GM10847 (cell line): Measurements from ENCODE around the gene PDGFD.

Experiments used
- POLR2A ChIP-seq: IDR thresholded peaks from 2 replicates; pipeline ENCODE4 v1.6.1; 2011; ENCODE audit not compliant: insufficient read length; ENCODE audit errors: extremely low read depth

PDGFD gene

DNA sequence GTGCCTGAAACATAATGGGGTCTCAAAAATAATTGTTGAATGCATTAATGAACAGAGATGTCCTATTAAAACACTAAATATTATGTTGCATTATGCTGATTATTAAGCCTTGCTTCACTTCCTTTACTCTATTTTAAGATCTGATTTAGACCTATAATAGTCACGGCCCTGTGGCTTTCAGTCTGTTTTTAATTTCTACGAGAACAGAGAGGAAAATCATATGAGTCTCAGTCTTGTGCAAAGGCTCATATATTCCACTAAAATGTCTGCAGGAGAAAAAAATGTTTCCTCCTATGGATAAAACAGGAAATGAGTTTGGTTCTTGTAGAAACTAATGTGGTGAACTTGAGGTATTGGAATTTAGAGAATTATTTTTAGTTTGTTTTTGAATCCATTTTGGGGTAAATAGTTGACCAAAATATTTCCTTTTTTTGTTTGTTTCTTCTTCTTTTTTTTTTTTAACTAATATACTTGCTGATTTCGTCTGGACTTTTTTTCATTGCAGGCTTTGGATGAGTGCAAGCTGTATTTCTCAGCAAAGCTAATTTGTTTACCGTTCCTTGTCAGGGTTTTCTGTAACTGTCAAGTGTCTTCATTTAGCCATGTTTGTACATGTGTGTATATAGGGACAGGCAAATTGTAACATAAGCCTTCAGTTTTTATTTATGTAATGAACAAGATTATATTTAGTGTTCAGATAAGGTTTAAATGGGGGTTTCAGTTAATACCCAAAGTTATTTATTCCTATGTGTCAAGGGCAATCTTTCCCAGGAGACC lies 266.6 kb downstream of the PDGFD start:
- no peak for TF ChIP-seq POLR2A

DNA sequence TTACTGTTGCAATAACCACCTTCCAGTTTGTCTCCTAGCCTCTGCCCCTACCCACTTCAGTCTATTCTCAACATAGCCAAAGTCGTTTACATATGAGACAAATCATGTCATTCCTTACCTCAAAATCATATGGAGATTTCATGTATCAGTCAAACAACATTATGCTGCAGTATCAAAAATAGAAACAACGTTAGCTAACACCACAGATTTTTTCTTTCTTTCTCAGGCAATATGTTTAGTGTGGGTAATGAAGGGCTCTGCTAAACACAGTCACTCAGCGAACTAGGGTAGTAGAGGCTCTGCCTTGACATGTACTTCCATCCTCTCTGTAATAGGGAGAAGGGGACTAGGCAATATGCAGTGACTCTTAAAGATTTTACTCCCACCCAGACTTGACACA lies 268.8 kb downstream of the PDGFD start:
- no peak for TF ChIP-seq POLR2A

DNA sequence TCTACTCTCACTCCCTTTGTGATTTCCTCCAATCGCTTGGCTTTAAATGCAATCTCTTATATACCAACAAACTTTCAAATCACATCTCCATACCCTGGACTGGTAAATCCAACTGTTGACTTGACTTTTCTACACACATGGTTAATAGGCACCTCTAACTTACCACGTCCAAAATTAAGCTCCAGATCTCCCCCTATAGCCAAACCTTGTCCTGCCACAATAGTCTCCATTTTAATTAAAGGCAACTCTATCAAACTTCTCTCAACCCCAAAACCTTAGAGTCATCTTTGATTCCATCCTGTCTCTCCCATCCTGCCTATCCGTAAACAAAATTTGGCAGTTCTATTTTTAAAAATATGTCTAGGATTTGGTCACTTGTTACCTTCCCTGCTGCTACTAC lies 269.3 kb downstream of the PDGFD start:
- TF ChIP-seq POLR2A: no peak

DNA sequence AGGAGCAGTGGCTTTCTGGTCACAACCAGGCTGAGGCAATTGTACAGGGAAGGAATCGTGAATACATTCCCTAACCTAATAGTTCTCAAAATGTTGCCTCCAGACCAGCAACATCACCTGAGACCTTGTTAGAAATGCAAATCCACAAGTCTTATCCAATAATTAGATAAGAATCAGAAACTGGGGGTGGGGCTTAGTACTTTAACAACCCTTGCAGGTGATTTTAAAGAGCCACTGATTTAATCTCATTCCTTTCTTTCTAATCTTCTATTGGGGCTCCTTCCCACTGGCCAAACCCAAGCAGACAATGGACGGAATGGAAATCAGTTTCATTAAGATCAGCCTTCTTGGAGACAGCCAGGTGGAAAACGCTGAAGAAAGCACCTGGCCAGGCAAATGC lies 269.9 kb downstream of the PDGFD start:
- TF ChIP-seq POLR2A: no peak

DNA sequence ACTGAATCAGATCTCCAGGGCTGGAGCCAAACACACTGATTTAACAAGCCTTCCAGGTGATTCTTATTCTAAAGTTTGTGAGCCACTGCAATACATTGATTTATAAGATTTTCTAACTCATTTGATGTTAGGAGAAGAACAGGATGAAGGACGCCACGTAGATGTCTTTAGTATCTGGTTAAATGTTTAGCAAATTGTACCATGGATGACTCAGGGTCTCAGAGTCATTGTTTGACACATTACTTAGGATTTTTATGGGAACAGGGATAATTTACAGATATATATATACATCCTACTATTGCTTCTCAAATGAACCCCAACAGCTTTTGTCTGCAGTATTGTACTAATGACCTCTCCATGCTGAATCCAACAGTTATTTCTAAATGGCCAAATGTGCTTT lies 270.6 kb downstream of the PDGFD start:
- TF ChIP-seq POLR2A: no peak

DNA sequence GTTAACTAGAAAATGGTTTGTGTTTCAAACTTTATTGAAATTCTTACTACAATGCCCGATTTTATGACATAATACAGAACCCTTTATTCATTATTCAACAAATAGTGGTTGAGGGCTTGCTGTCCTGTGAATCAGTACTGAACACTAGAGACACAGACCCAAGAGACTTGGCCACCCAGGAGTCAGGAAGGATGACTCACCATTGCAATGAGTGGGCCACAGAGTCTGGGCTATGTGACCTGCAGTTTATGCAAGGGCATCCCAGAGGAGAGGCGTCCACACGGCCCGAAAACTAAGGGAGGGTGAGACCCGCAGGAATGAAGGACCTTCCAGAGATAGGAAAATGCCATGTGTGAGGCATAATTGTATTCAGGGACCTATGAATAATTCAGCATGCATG lies 271.3 kb downstream of the PDGFD start:
- TF ChIP-seq POLR2A: no peak

DNA sequence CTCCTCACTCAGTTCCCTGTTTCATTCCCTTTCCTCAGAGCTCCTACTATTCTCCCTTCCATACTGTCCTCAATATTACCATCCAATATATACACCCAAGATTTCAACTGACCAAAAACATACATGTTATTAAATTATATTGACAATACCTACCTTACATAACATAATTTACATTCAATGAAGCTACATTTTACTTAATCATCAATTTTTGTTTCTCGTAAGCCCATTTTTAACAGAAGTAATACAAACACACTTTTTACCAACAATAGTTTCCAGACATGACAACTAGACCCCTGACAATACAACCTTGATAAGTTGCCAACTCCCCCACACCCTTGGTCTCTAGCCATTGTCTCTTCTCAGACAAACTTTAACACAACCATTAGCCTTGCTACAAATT lies 273.3 kb downstream of the PDGFD start:
- no peak for TF ChIP-seq POLR2A

DNA sequence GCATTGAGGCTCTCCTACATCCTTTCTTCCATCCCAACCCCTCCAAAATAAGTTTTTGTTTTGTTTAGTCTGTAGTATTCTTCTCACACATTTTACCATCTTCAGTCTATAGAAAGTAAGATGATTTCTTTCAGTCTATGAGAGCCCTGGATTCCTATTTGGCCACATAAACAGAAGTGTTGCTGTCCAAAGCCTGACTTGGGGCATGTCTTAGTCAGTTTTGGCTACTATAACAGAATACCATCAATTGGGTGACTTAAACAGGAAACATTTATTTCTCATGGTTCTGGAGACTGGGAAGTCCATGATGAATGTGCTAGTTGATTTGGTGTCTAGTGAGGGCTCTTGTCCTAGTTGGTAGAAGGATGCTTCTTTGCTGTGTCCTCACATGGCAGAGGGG lies 274.3 kb downstream of the PDGFD start:
- no peak for TF ChIP-seq POLR2A

DNA sequence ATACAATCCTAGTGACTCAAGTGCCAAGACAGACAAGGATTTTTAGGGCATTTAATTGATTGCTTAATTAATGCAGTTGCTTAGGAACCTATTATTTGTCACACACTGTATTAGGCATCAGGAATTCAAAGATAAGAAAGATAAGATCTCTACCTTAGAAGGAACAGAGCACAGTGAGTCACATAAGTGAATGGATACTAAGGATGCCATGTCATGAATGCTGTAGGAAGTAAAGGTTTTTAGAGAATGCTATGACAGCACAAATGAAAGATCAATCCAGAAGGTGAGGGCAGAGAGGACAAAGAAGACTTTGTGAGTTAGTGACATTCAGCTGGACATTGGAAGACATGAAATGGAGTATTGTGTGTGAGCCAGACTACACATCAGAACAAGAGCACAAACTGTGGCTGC lies 275.4 kb downstream of the PDGFD start:
- no peak for TF ChIP-seq POLR2A

DNA sequence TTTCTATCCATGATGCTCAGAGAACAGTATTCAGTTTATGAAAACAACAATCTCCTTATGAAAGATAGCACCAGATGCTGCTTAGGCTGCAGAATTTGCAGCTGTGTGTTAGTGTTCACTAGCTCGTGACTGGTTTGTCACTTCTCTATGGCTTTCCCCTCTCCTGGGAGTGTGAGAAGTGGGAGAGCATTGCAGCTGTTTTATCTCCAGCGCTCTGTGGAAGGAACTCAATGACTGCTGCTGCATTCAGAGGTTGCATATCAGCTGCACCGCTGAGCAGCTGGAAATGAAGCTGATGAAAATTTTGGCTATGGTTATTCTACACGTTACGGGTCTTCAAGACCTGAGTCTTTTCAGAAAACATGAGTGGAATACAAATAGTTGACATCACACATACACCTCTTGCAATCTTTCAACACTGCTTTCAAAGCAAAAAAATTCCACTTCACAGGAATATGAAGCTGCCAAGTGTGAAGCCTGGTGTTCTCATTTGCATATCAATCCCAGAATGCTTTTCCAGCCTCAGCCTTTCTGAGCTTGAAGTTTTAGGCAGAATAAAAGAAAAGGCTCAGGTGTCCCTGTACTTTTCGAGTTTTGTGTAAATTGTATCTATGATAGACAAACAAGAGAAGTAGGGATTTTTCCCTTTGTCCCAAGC lies 276.8 kb downstream of the PDGFD start:
- TF ChIP-seq POLR2A: no peak

DNA sequence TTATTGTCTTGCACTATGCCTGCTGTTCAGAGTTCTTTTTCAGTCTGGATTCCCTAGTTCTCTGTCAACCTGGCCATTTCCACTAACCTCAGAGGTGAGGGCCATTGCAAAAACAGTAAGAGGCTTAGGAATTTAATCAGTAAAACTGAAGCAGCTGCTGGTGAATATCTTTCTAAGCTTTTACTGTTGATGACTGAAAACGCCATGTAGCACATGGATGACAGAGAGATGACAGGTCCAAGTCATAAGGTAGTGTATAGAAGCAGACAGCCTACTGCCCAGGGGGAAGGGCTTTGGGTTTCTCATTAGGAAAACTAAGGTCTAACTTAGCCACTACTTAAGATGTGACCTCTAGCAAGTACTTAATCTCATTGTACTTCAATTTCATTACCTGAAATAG lies 280.1 kb downstream of the PDGFD start:
- TF ChIP-seq POLR2A: no peak

DNA sequence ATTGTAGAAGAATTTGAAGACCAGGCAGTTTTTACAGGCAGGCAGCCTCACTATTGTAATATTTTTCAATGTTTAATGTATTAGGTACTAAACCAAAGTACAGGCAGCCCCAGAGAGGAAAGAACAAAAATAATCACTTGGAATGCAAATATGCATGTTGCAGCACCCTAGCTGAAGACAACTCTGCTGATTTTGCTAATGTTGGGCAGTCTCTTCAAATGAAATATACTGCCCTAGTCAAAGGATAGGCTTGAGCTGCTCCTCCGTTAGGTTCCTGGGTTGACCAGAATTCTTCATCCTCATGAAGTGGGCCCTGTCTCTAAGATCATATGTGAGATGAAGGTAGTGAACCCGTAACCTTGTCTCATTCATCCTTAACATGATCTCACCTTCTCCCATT lies 280.7 kb downstream of the PDGFD start:
- no peak for TF ChIP-seq POLR2A

DNA sequence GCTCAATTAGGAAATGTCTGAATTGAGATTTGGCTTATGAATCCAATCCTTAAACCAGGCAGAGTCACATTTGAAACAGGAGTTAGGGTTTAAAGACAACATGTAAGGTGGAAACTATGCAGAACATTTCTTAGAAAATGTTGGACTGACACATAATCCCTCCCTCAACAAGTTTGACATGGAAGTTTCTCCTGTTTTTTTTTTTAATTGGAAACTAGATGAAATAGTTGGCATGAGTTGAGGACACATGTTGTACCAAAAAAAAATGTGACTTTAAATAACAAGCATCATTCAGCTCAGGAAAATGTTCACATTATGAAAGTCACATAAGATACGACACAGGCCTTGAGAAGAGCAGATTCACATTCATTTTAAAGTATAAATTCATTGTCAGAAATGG lies 282.4 kb downstream of the PDGFD start:
- TF ChIP-seq POLR2A: no peak

DNA sequence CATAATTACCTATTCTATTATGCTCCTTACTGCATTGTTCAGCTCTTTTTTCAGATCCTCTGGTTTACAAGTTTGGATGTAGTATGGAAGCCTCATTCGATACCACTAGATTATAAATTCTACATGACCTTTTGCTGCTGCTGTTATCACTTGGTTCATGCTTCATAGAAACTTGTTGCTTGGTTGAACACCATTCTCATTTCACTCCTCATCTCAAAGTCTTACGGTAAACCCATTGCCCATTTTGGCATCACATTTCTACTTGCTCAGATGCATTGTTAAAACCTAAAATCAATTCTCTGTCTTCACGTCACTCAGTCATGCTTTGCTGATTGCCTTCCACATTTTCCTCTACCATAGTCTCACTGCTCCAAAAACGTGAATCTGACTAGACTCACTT lies 283.0 kb downstream of the PDGFD start:
- no peak for TF ChIP-seq POLR2A

DNA sequence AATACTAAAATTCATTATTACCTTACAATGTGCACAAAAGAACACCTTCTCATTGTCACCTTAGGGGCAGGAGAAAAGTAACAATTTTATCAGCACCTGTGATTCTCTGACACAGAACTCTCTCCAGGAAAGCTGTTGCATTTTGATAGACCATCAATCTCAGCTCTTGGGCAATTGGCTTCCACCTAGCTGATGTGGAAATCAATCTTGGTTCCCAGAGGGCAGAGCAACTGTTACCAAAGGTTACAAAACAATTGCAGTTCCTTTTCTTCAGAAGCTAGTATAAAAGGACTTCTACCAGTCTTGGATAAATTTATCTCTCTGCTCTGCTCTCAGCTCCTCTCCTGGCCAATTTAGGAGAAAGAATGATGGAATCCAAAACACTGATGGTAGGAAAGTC lies 285.3 kb downstream of the PDGFD start:
- no peak for TF ChIP-seq POLR2A

DNA sequence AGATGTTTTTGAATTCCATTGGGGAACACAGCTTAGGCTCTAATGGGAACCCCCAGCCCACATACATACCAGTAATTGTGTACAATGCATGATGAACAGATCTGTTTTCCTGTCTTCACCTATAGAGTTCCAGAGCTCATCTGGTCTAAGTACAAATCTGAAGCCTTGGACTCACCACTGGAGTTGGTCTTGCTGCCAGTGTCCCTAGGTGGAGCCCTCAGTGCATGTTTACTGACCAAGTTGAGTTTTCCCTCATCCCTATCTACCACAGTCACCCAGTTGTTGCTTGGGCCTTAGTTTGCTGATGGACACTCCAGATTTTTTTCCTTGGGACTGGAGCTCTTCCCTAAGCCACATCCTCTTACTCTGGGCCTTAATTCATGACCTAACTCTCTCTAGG lies 286.7 kb downstream of the PDGFD start:
- no peak for TF ChIP-seq POLR2A
